GM23248 (cell line): ENCODE results near the gene DOCK3. TPM values are rescaled to one million over a fixed set of nuclear protein-coding genes. Genes with fewer than 3 reads are reported as not detected.

Source experiments
- DNase-seq: peaks from one replicate; pipeline ENCODE4 v3.0.0-alpha.2; 2015
- H2AFZ ChIP-seq: fragments of 200-600 bp; sonication (generic); 2 replicates; pipeline ENCODE4 v1.6.1; 2016; ENCODE audit warnings: antibody characterized with exemption
- H3F3A ChIP-seq: fragments of 200-600 bp; sonication (generic); 2 replicates; pipeline ENCODE4 v1.6.1; 2016; ENCODE audit warnings: mild to moderate bottlenecking, antibody characterized with exemption, mixed run types; ENCODE audit not compliant: insufficient read depth
- H3K27ac ChIP-seq: fragments of 200-600 bp; sonication (generic); 2 replicates; pipeline ENCODE4 v1.5.1; 2016; ENCODE audit warnings: mild to moderate bottlenecking
- H3K27me3 ChIP-seq: fragments of 200-600 bp; sonication (generic); replicated peaks from 2 replicates; pipeline ENCODE4 v1.6.1; 2016; ENCODE audit warnings: mild to moderate bottlenecking; ENCODE audit not compliant: insufficient read depth
- H3K36me3 ChIP-seq: fragments of 200-600 bp; sonication (generic); 2 replicates; pipeline ENCODE4 v1.6.1; 2016; ENCODE audit warnings: low read depth, mild to moderate bottlenecking
- H3K4me1 ChIP-seq: fragments of 200-600 bp; sonication (generic); 2 replicates; pipeline ENCODE4 v1.6.1; 2016; ENCODE audit warnings: mild to moderate bottlenecking; ENCODE audit not compliant: insufficient read depth
- H3K4me2 ChIP-seq: fragments of 200-600 bp; sonication (generic); one replicate; pipeline ENCODE4 v1.6.1; 2016; ENCODE audit warnings: mild to moderate bottlenecking; ENCODE audit not compliant: unreplicated experiment
- H3K4me3 ChIP-seq: fragments of 200-600 bp; sonication (generic); 2 replicates; pipeline ENCODE4 v1.5.1; 2016; ENCODE audit warnings: mild to moderate bottlenecking
- H3K79me2 ChIP-seq: fragments of 200-600 bp; sonication (generic); 2 replicates; pipeline ENCODE4 v1.6.1; 2016; ENCODE audit warnings: mild to moderate bottlenecking; ENCODE audit not compliant: insufficient read depth
- H3K9ac ChIP-seq: fragments of 200-600 bp; sonication (generic); 2 replicates; pipeline ENCODE4 v1.6.1; 2016; ENCODE audit warnings: mild to moderate bottlenecking
- H3K9me2 ChIP-seq: fragments of 200-600 bp; sonication (generic); 2 replicates; pipeline ENCODE4 v1.6.1; 2016; ENCODE audit warnings: mixed run types, mild to moderate bottlenecking, moderate library complexity; ENCODE audit not compliant: insufficient read depth
- H3K9me3 ChIP-seq: fragments of 200-600 bp; sonication (generic); one replicate; pipeline ENCODE4 v1.6.1; 2017; ENCODE audit warnings: low read depth
- H4K20me1 ChIP-seq: fragments of 200-600 bp; sonication (generic); 2 replicates; pipeline ENCODE4 v1.6.0; 2016; ENCODE audit not compliant: insufficient read depth
- EZH2 ChIP-seq: fragments of 200-600 bp; sonication (generic); IDR thresholded peaks from 2 replicates; pipeline ENCODE4 v1.6.1; 2018; ENCODE audit warnings: antibody characterized with exemption, mild to moderate bottlenecking; ENCODE audit not compliant: insufficient read depth, poor library complexity, severe bottlenecking
- EZH2phosphoT487 ChIP-seq: fragments of 200-600 bp; sonication (generic); IDR thresholded peaks from 2 replicates; pipeline ENCODE4 v1.6.1; 2018; ENCODE audit warnings: antibody characterized with exemption, moderate library complexity, mild to moderate bottlenecking, low read depth; ENCODE audit not compliant: insufficient read depth
- WGBS, 2 experiments: methylation state at CpG; one replicate each; pipeline ENCODE4 v1.1.6; 2015 to 2017; ENCODE audit warnings: low lambda C conversion rate in 2 of 2, low coverage in 1 of 2; ENCODE audit errors: missing lambda C conversion rate in 2 of 2; 5-methylcytosine and 5-hydroxymethylcytosine counted together
- in situ Hi-C: fragments of 300-500 bp; cut with MboI; formaldehyde crosslinking; loops from 2 replicates; pipeline ENCODE4 v1.15.0; 2020
- polyA plus RNA-seq: library from polyadenylated mRNA; unstranded; fragments of >200 nt; fragmentation: Nextera tagmentation; extraction: Ambion mirVana; gene quantifications from 2 replicates; pipeline ENCODE4 v1.2.1, GENCODE V29; 2016
- total RNA-seq: library from RNA; depleted of rRNA; stranded (reverse); fragments of >200 nt; shearing (Covaris generic); gene quantifications from 2 replicates; pipeline ENCODE4 v1.2.3, GENCODE V29; 2014

Gene DOCK3
- total and polyA plus RNA-seq, 2 experiments from 2014 or later = 0.23 to 0.43 TPM

DNA sequence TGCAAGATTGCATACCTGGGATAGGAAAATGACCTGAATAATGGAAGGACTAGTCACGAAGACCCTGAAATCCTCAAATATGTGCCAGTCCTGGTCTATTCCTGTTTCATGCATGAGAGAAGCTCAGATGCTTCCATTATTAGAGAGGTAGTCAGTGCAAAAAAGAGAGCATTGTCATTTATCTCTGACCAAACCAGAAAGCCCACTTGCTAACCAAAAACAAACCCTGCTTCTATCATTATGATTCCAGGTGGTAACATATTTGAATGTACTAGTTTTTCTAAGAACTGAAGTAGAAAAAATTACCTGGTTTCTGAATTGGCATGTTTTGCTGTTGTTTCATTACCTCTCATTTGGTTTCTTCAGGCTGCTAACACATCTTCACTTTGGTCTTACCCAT lies 549.6 kb downstream of the DOCK3 start:
- 18% methylated on average over 1 of the region's 1 CpG for WGBS, 2 experiments

DNA sequence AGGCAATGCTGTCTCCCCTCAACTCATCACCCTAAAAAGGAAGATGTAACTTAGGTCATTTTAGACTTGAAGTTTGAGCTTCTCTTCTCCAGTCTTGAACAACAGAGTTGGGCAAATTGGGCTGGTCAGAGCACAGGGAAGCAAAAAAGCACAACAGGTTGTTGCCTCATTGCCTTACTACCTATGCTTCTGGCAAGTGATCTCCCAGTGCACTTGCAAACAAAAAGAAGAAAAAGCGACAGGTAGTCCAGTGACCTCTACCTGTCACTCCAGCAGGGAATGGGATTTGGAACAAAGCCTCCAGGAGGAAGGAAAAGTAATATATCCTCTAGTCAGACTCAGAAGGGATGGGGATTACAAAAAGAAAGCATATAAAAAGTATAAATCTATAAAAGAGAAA lies 550.1 kb downstream of the DOCK3 start:
- Histone ChIP-seq H3K4me3 (no peak overlapping the region), H3K9me3 (no peaks in the 10 kb centered on the region), H3K79me2 (no peaks in the 10 kb centered on the region), H3K27me3 (no peaks in the 10 kb centered on the region), H3K36me3 (no peaks in the 10 kb centered on the region), H3K4me1 (no peaks in the 10 kb centered on the region), H2AFZ (no peak overlapping the region), H3F3A (no peaks in the 10 kb centered on the region), H3K27ac (no peak overlapping the region), H3K9me2 (no peaks in the 10 kb centered on the region), H3K9ac (no peak overlapping the region), H4K20me1 (no peaks in the 10 kb centered on the region), H3K4me2 (no peak overlapping the region)
- WGBS, 2 experiments = 12 to 20% methylated on average over 1 of the region's 1 CpG
- TF ChIP-seq EZH2 = no peak
- TF ChIP-seq EZH2phosphoT487 = no peak
- in situ Hi-C loops = no loop called here
- DNase-seq = no peak

More for the DNA sequence above, 549.6 kb downstream of the DOCK3 start:
- no peaks in the 10 kb centered on the region for H3F3A ChIP-seq
- no peak overlapping the region for H3K27ac ChIP-seq
- H3K36me3 ChIP-seq = no peaks in the 10 kb centered on the region
- H3K9me2 ChIP-seq = no peaks in the 10 kb centered on the region
- H3K9me3 ChIP-seq = no peaks in the 10 kb centered on the region
- no peak overlapping the region for H3K4me3 ChIP-seq
- no peaks in the 10 kb centered on the region for H3K79me2 ChIP-seq
- no peak overlapping the region for H2AFZ ChIP-seq
- no peaks in the 10 kb centered on the region for H4K20me1 ChIP-seq
- no peak overlapping the region for H3K9ac ChIP-seq
- no peak overlapping the region for H3K4me2 ChIP-seq
- no peaks in the 10 kb centered on the region for H3K27me3 ChIP-seq
- in situ Hi-C loops = no loop called here
- H3K4me1 ChIP-seq = no peaks in the 10 kb centered on the region
- DNase-seq = no peak
- TF ChIP-seq EZH2 (no peak), EZH2phosphoT487 (no peak)

DNA sequence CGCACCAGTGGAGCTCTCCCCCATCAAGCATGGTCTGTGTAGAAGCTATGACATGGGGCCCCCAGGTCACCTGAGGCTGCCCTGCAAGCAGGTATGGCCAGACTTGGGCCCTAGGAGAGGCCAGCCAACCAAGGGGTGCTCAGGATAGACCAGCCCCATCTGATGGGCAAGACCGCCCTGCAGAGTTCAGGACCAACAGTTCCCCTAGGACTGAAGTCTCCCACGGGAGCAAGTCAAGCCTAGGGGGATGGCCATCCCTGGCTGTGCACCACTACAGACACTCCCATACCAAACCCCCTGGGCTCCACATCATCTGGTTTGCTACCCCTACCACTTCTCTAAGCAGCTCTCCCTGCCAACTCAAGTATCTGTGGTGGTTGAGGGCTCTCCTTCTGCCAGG lies 568.2 kb downstream of the DOCK3 start:
- no peaks in the 10 kb centered on the region for H4K20me1 ChIP-seq
- no peaks in the 10 kb centered on the region for H3F3A ChIP-seq
- WGBS, 2 experiments = 28 to 33% methylated on average over 3 of the region's 3 CpGs
- no peak overlapping the region for H3K4me3 ChIP-seq
- TF ChIP-seq EZH2 = no peak
- no peak for TF ChIP-seq EZH2phosphoT487
- no peaks in the 10 kb centered on the region for H3K4me1 ChIP-seq
- no peaks in the 10 kb centered on the region for H3K27me3 ChIP-seq
- no peaks in the 10 kb centered on the region for H3K9me2 ChIP-seq
- H3K4me2 ChIP-seq = no peak overlapping the region
- DNase-seq = no peak
- H3K36me3 ChIP-seq = no peaks in the 10 kb centered on the region
- in situ Hi-C loops = no loop called here
- H3K79me2 ChIP-seq = no peaks in the 10 kb centered on the region
- H3K9ac ChIP-seq = no peak overlapping the region
- no peak overlapping the region for H2AFZ ChIP-seq
- no peak overlapping the region for H3K27ac ChIP-seq
- no peaks in the 10 kb centered on the region for H3K9me3 ChIP-seq

DNA sequence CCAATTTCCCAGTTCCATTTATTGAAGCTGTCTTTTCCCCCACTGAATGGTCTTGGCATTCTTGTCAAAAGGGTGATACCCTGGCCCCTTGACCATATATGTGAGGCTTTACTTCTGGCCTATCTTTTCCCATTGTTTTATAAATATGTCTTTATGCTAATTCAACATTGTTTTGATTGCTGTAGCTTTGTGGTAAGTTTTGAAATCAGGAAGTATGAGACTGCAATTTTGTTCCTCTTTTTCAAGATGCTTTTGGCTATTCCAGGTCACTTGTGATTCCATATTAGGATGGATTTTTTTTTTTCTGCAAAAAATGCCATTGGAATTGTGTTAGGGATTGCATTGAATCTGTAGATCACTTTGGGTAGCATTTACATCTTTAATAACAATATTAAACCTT lies 569.2 kb downstream of the DOCK3 start:
- Histone ChIP-seq H3K4me2 (no peak overlapping the region), H3K27me3 (no peaks in the 10 kb centered on the region), H2AFZ (no peak overlapping the region), H4K20me1 (no peaks in the 10 kb centered on the region), H3K9ac (no peak overlapping the region), H3F3A (no peaks in the 10 kb centered on the region), H3K79me2 (no peaks in the 10 kb centered on the region), H3K4me3 (no peak overlapping the region), H3K4me1 (no peaks in the 10 kb centered on the region), H3K9me2 (no peaks in the 10 kb centered on the region), H3K9me3 (no peaks in the 10 kb centered on the region), H3K27ac (no peak overlapping the region), H3K36me3 (no peaks in the 10 kb centered on the region)
- TF ChIP-seq EZH2 (no peak), EZH2phosphoT487 (no peak)
- DNase-seq = no peak
- in situ Hi-C loops = no loop called here

DNA sequence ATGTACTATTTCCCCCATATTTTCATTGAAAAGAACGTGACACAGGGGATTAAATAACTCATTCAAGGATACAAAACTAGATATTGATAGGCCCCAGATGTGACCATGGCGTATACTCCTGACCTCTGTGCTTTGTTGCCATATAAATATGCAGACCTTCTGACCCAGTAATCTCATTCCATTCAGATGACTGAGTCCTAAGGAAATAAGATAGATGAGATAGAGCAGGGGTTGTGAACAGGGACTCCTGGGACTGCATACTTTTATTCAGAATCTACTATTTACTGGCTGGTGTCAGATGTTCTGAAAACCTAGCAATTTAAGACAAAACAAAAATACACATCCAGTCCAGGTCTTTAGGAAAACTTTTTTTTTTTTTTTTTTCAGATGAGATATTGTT lies 571.1 kb downstream of the DOCK3 start:
- H3K27ac ChIP-seq = no peak overlapping the region
- H3K4me3 ChIP-seq = no peak overlapping the region
- no peak for DNase-seq
- TF ChIP-seq EZH2phosphoT487 (no peak), EZH2 (no peak)
- H3K9me2 ChIP-seq = no peaks in the 10 kb centered on the region
- in situ Hi-C loops = no loop called here
- H4K20me1 ChIP-seq = no peaks in the 10 kb centered on the region
- H3K4me1 ChIP-seq = no peaks in the 10 kb centered on the region
- H3K9ac ChIP-seq = no peak overlapping the region
- no peaks in the 10 kb centered on the region for H3K9me3 ChIP-seq
- H3F3A ChIP-seq = no peaks in the 10 kb centered on the region
- 12 to 13% methylated on average over 2 of the region's 2 CpGs for WGBS, 2 experiments
- no peaks in the 10 kb centered on the region for H3K79me2 ChIP-seq
- H2AFZ ChIP-seq = no peak overlapping the region
- H3K4me2 ChIP-seq = no peak overlapping the region
- no peaks in the 10 kb centered on the region for H3K36me3 ChIP-seq
- no peaks in the 10 kb centered on the region for H3K27me3 ChIP-seq
